ENCODE data around the gene KRTAP4-3.
"Not testable (repeated sequence)": the region's sequence is repeated elsewhere in the genome, so short reads cannot be mapped to it uniquely, and the experiment has no call there.

The KRTAP4-3 gene

DNA sequence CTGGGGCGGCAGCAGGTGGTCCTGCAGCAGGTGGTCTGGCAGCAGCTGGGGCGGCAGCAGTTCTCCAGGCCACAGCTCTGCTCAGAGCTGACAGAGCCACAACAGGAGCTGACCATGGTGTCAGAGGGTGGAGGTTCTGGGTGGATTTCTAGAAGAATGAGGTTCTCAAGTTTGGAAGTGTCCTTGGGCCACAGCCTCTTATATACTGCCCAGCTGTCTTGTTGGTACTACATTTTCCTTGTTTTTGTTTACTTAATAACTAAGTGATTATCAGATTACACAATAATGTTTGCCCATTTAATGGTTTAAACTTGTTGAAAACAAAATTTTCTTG, 18.4 kb downstream of the KRTAP4-3 start, which contains the start of gene KRTAP4-5:
KRTAP4-5 (minus strand) TSS at position 174 of the 334 bp plus-strand sequence; CDS start at position 116, 58 bp downstream.
- Histone ChIP-seq H3K9me3 (ENCODE audit: insufficient read depth, low read depth, low read length) (no peaks in the 10 kb centered on the region), H3K4me3 (ENCODE audit: low read length, poor library complexity, severe bottlenecking) (no peak within 1 kb of the TSS), H3K4me1 (ENCODE audit: insufficient read depth, low read length, poor library complexity, severe bottlenecking) (peaks cover 4% of the 10 kb centered on the region), H3K27me3 (ENCODE audit: insufficient read depth, low read length, poor library complexity, severe bottlenecking) (no peaks in the 10 kb centered on the region), H3K9ac (ENCODE audit: low read depth, low read length, poor library complexity, severe bottlenecking) (no peak within 1 kb of the TSS), H2AFZ (ENCODE audit: low read length) (no peak within 1 kb of the TSS), H3K36me3 (ENCODE audit: insufficient read depth, low read length) (no peaks in the 10 kb centered on the region), H4K20me1 (ENCODE audit: insufficient read depth, low read length, poor library complexity, severe bottlenecking) (no peaks in the 10 kb centered on the region), H3K4me2 (ENCODE audit: low read depth, low read length, poor library complexity, severe bottlenecking) (no peak within 1 kb of the TSS), H3K9me2 (replicated peaks; ENCODE audit: low read depth, low read length) (no peaks in the 10 kb centered on the region), H3K79me2 (ENCODE audit: insufficient read depth, low read length) (no peaks in the 10 kb centered on the region), H3F3A (ENCODE audit: low read depth) (no peaks in the 10 kb centered on the region)
- TF ChIP-seq EZH2phosphoT487 (IDR thresholded peaks at IDR 0.05; ENCODE audit: borderline replicate concordance) = no peak
- TF ChIP-seq, protein P1, sequence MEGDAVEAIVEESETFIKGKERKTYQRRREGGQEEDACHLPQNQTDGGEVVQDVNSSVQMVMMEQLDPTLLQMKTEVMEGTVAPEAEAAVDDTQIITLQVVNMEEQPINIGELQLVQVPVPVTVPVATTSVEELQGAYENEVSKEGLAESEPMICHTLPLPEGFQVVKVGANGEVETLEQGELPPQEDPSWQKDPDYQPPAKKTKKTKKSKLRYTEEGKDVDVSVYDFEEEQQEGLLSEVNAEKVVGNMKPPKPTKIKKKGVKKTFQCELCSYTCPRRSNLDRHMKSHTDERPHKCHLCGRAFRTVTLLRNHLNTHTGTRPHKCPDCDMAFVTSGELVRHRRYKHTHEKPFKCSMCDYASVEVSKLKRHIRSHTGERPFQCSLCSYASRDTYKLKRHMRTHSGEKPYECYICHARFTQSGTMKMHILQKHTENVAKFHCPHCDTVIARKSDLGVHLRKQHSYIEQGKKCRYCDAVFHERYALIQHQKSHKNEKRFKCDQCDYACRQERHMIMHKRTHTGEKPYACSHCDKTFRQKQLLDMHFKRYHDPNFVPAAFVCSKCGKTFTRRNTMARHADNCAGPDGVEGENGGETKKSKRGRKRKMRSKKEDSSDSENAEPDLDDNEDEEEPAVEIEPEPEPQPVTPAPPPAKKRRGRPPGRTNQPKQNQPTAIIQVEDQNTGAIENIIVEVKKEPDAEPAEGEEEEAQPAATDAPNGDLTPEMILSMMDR (conservative IDR thresholded peaks at IDR 0.05; ENCODE audit: low read length) = no peak

DNA sequence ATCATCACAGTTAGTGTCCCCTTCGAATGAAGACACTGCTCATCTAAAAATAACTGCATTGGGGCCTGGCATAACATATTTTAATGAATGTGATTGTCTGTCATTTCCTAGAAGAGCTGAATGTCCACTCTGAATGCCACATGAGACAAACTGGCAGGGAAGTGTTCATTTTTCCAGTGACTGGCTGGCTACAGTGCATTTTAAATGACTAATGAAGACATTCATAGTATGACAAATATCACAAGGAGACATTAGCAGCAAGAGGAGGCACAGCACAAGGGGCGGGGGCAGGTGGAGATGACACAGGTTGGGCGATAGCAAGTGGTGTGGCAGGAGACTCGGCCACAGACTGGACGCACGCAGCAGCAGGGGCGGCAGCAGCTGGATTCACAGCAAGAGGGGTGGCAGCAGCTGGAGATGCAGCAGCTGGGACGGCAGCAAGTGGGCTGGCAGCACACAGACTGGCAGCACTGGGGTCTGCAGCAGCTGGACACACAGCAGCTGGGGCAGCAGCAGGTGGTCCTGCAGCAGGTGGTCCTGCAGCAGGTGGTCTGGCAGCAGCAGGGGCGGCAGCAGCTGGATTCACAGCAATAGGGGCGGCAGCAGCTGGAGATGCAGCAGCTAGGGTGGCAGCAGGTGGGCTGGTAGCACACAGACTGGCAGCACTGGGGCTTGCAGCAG, 18.9 kb downstream of the KRTAP4-3 start:
- H3K9me2 ChIP-seq (replicated peaks; ENCODE audit: low read depth, low read length); H4K20me1 ChIP-seq (ENCODE audit: insufficient read depth, low read length, poor library complexity, severe bottlenecking); H3K4me2 ChIP-seq (ENCODE audit: low read depth, low read length, poor library complexity, severe bottlenecking); H3K79me2 ChIP-seq (ENCODE audit: insufficient read depth, low read length); H3F3A ChIP-seq (ENCODE audit: low read depth); H2AFZ ChIP-seq (ENCODE audit: low read length); H3K4me1 ChIP-seq (ENCODE audit: insufficient read depth, low read length, poor library complexity, severe bottlenecking); H3K4me3 ChIP-seq (ENCODE audit: low read length, poor library complexity, severe bottlenecking); H3K27me3 ChIP-seq (ENCODE audit: insufficient read depth, low read length, poor library complexity, severe bottlenecking); H3K36me3 ChIP-seq (ENCODE audit: insufficient read depth, low read length); H3K9ac ChIP-seq (ENCODE audit: low read depth, low read length, poor library complexity, severe bottlenecking); H3K9me3 ChIP-seq (ENCODE audit: insufficient read depth, low read depth, low read length): not testable (repeated sequence)

DNA sequence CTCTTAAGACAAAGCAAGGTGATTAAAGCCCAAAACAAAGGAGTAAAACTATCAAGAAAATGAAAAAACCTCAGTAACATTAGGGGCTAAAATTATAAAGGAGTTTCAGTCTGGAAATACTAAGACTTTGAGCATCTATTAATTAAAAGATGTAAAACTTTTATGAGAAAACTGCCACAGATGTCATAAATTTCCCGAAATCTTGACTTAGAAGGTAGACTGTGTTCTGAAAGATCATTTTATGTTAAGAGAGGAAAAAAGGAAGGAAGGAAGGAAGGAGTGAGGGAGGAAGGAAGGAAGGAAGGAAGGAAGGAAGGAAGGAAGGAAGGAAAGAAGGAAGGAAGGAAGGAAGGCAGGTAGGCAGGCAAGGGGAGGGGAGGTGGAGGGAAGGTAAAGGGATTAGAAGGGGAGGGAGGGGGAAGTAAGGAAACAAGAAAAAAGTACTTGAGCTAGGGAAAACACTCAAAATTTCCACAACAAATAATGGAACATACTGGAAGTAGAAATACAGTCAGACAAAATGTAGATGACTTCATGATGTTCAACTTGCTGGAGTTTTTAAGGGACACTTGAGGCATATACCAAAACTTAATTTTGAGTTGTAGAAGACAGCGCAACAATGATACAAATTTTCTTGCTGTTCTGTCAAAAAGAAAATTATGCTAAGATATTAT, 20.4 kb downstream of the KRTAP4-3 start:
- no peak overlapping the region for H3K9ac ChIP-seq (ENCODE audit: low read depth, low read length, poor library complexity, severe bottlenecking)

More for the DNA sequence above, 20.4 kb downstream of the KRTAP4-3 start:
- no peak for TF ChIP-seq EZH2phosphoT487 (IDR thresholded peaks at IDR 0.05; ENCODE audit: borderline replicate concordance)
- TF ChIP-seq, protein P1 (conservative IDR thresholded peaks at IDR 0.05; ENCODE audit: low read length) = no peak
- no peaks in the 10 kb centered on the region for H3K79me2 ChIP-seq (ENCODE audit: insufficient read depth, low read length)
- H3K9me2 ChIP-seq (replicated peaks; ENCODE audit: low read depth, low read length) = no peaks in the 10 kb centered on the region
- no peaks in the 10 kb centered on the region for H3K36me3 ChIP-seq (ENCODE audit: insufficient read depth, low read length)
- no peaks in the 10 kb centered on the region for H3F3A ChIP-seq (ENCODE audit: low read depth)
- H3K4me2 ChIP-seq (ENCODE audit: low read depth, low read length, poor library complexity, severe bottlenecking) = no peak overlapping the region
- H3K4me1 ChIP-seq (ENCODE audit: insufficient read depth, low read length, poor library complexity, severe bottlenecking) = peaks cover 4% of the 10 kb centered on the region
- H2AFZ ChIP-seq (ENCODE audit: low read length) = no peak overlapping the region
- no peak overlapping the region for H3K4me3 ChIP-seq (ENCODE audit: low read length, poor library complexity, severe bottlenecking)
- H4K20me1 ChIP-seq (ENCODE audit: insufficient read depth, low read length, poor library complexity, severe bottlenecking) = no peaks in the 10 kb centered on the region
- peaks cover 4% of the 10 kb centered on the region; the same call in 1 of the 2 replicates for H3K9me3 ChIP-seq (ENCODE audit: insufficient read depth, low read depth, low read length)
- no peaks in the 10 kb centered on the region for H3K27me3 ChIP-seq (ENCODE audit: insufficient read depth, low read length, poor library complexity, severe bottlenecking)

Measured in Loucy (cell line).